ENCODE measurements around the gene KIF12.

DNA sequence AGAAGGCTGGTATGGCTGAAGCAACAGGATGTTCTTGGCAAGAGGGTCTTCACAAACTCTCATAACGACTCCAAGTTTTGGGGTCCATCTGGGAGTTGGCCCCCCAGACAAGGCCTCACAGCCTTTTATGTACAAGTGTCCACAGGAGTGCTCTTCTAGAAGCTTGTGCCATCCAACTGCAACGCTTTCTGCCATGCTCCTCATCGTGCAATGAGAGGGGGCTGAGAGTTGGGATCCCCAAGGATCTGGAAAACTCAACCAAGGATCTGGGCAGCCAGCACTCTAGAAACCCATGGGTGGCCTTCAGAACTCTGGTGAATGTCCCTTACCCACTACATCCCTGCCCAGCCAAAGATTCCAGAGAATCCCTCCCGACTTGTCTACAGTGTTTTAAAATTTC is 12.5 kb downstream of the KIF12 start:
- TF ChIP-seq EZH2 (IDR thresholded peaks at IDR 0.05; ENCODE audit: insufficient read depth, low read length) = no peak
- TF ChIP-seq, protein P1, sequence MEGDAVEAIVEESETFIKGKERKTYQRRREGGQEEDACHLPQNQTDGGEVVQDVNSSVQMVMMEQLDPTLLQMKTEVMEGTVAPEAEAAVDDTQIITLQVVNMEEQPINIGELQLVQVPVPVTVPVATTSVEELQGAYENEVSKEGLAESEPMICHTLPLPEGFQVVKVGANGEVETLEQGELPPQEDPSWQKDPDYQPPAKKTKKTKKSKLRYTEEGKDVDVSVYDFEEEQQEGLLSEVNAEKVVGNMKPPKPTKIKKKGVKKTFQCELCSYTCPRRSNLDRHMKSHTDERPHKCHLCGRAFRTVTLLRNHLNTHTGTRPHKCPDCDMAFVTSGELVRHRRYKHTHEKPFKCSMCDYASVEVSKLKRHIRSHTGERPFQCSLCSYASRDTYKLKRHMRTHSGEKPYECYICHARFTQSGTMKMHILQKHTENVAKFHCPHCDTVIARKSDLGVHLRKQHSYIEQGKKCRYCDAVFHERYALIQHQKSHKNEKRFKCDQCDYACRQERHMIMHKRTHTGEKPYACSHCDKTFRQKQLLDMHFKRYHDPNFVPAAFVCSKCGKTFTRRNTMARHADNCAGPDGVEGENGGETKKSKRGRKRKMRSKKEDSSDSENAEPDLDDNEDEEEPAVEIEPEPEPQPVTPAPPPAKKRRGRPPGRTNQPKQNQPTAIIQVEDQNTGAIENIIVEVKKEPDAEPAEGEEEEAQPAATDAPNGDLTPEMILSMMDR (IDR thresholded peaks at IDR 0.05; ENCODE audit: insufficient read depth, low read depth, low read length) = no peak

Measured in astrocyte (in vitro differentiated cells and primary cell).